GM19463 (cell line): ENCODE results near the gene GABRA5.

Experiments
- ATAC-seq: cut with Tn5 transposase; IDR thresholded peaks from one replicate; pipeline ENCODE4 v1.9.1; 2021; ENCODE audit warnings: mild to moderate bottlenecking, moderate library complexity; ENCODE audit not compliant: unreplicated experiment

The GABRA5 gene

GRCh38 chr15:26921433-26921832, 54.6 kb downstream of the GABRA5 start:
- no peak for ATAC-seq

- ATAC-seq, result no peak
These were observed 59.2 kb downstream of the GABRA5 start for GRCh38 chr15:26926081-26926480.

GRCh38 chr15:26928051-26928450, 61.2 kb downstream of the GABRA5 start:
- no peak for ATAC-seq

GRCh38 chr15:26929588-26929987, 62.7 kb downstream of the GABRA5 start:
- ATAC-seq, result no peak

GRCh38 chr15:26934848-26935247, 68.0 kb downstream of the GABRA5 start:
- ATAC-seq, result no peak

- no peak for ATAC-seq
These were observed 68.5 kb downstream of the GABRA5 start for GRCh38 chr15:26935322-26935721.

GRCh38 chr15:26936502-26936901, 69.6 kb downstream of the GABRA5 start:
- ATAC-seq, result no peak

GRCh38 chr15:26937134-26937533, 70.3 kb downstream of the GABRA5 start:
- ATAC-seq, result no peak

- ATAC-seq, result no peak
These were observed 72.5 kb downstream of the GABRA5 start for GRCh38 chr15:26939398-26939797.

GRCh38 chr15:26941489-26941888, 74.6 kb downstream of the GABRA5 start:
- ATAC-seq, result no peak

GRCh38 chr15:26943866-26944265, 77.0 kb downstream of the GABRA5 start:
- no peak for ATAC-seq

GRCh38 chr15:26945046-26945445, 78.2 kb downstream of the GABRA5 start:
- no peak for ATAC-seq

- ATAC-seq, result no peak
These were observed 83.1 kb downstream of the GABRA5 start for GRCh38 chr15:26950001-26950400.

- no peak for ATAC-seq
These were observed 87.5 kb downstream of the GABRA5 start for GRCh38 chr15:26954403-26954802.

- ATAC-seq, result no peak
These were observed 100.9 kb downstream of the GABRA5 start for GRCh38 chr15:26967719-26968269.

GRCh38 chr15:26968806-26969205, 101.9 kb downstream of the GABRA5 start:
- no peak for ATAC-seq

- ATAC-seq, result no peak
These were observed 103.9 kb downstream of the GABRA5 start, which contains the start of gene GABRG3 for GRCh38 chr15:26970712-26971210. Gene GABRG3, plus strand, starts transcription at chr15:26971181.

- ATAC-seq, result no peak
These were observed 104.6 kb downstream of the GABRA5 start for GRCh38 chr15:26971271-26972018.

GRCh38 chr15:26972636-26973035, 105.8 kb downstream of the GABRA5 start:
- no peak for ATAC-seq

- ATAC-seq, result no peak
These were observed 107.4 kb downstream of the GABRA5 start for GRCh38 chr15:26974120-26974780.

- no peak for ATAC-seq
These were observed 114.6 kb downstream of the GABRA5 start for GRCh38 chr15:26981492-26981891.

- no peak for ATAC-seq
These were observed 117.0 kb downstream of the GABRA5 start for GRCh38 chr15:26983822-26984221.
